Measurements from ENCODE around the gene SAMD5. TPM values are rescaled to one million over a fixed set of nuclear protein-coding genes. Genes with fewer than 3 reads are reported as not detected.

SAMD5 gene
- total and polyA plus RNA-seq, 2 of the 8 experiments (the other 6 are each of a cell fraction or from before 2014, with no cell fraction given), result 0.02 to 0.04 TPM

GRCh38 chr6:147538821-147539220, 30.3 kb downstream of the SAMD5 start (continued):
- TF ChIP-seq, protein P1, sequence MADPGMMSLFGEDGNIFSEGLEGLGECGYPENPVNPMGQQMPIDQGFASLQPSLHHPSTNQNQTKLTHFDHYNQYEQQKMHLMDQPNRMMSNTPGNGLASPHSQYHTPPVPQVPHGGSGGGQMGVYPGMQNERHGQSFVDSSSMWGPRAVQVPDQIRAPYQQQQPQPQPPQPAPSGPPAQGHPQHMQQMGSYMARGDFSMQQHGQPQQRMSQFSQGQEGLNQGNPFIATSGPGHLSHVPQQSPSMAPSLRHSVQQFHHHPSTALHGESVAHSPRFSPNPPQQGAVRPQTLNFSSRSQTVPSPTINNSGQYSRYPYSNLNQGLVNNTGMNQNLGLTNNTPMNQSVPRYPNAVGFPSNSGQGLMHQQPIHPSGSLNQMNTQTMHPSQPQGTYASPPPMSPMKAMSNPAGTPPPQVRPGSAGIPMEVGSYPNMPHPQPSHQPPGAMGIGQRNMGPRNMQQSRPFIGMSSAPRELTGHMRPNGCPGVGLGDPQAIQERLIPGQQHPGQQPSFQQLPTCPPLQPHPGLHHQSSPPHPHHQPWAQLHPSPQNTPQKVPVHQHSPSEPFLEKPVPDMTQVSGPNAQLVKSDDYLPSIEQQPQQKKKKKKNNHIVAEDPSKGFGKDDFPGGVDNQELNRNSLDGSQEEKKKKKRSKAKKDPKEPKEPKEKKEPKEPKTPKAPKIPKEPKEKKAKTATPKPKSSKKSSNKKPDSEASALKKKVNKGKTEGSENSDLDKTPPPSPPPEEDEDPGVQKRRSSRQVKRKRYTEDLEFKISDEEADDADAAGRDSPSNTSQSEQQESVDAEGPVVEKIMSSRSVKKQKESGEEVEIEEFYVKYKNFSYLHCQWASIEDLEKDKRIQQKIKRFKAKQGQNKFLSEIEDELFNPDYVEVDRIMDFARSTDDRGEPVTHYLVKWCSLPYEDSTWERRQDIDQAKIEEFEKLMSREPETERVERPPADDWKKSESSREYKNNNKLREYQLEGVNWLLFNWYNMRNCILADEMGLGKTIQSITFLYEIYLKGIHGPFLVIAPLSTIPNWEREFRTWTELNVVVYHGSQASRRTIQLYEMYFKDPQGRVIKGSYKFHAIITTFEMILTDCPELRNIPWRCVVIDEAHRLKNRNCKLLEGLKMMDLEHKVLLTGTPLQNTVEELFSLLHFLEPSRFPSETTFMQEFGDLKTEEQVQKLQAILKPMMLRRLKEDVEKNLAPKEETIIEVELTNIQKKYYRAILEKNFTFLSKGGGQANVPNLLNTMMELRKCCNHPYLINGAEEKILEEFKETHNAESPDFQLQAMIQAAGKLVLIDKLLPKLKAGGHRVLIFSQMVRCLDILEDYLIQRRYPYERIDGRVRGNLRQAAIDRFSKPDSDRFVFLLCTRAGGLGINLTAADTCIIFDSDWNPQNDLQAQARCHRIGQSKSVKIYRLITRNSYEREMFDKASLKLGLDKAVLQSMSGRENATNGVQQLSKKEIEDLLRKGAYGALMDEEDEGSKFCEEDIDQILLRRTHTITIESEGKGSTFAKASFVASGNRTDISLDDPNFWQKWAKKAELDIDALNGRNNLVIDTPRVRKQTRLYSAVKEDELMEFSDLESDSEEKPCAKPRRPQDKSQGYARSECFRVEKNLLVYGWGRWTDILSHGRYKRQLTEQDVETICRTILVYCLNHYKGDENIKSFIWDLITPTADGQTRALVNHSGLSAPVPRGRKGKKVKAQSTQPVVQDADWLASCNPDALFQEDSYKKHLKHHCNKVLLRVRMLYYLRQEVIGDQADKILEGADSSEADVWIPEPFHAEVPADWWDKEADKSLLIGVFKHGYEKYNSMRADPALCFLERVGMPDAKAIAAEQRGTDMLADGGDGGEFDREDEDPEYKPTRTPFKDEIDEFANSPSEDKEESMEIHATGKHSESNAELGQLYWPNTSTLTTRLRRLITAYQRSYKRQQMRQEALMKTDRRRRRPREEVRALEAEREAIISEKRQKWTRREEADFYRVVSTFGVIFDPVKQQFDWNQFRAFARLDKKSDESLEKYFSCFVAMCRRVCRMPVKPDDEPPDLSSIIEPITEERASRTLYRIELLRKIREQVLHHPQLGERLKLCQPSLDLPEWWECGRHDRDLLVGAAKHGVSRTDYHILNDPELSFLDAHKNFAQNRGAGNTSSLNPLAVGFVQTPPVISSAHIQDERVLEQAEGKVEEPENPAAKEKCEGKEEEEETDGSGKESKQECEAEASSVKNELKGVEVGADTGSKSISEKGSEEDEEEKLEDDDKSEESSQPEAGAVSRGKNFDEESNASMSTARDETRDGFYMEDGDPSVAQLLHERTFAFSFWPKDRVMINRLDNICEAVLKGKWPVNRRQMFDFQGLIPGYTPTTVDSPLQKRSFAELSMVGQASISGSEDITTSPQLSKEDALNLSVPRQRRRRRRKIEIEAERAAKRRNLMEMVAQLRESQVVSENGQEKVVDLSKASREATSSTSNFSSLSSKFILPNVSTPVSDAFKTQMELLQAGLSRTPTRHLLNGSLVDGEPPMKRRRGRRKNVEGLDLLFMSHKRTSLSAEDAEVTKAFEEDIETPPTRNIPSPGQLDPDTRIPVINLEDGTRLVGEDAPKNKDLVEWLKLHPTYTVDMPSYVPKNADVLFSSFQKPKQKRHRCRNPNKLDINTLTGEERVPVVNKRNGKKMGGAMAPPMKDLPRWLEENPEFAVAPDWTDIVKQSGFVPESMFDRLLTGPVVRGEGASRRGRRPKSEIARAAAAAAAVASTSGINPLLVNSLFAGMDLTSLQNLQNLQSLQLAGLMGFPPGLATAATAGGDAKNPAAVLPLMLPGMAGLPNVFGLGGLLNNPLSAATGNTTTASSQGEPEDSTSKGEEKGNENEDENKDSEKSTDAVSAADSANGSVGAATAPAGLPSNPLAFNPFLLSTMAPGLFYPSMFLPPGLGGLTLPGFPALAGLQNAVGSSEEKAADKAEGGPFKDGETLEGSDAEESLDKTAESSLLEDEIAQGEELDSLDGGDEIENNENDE (IDR thresholded peaks at IDR 0.05; ENCODE audit: insufficient replicate concordance, low read length), result no peak
- TF ChIP-seq JUND (IDR thresholded peaks at IDR 0.05; ENCODE audit: low read length), result no peak
- no peak for TF ChIP-seq GTF2F1 (IDR thresholded peaks at IDR 0.05; ENCODE audit: borderline replicate concordance, low read depth, low read length)
- TF ChIP-seq BACH1 (IDR thresholded peaks at IDR 0.05; ENCODE audit: low read length), result no peak
- no peak for TF ChIP-seq NRF1 (IDR thresholded peaks at IDR 0.05; ENCODE audit: low read depth, low read length)
- no peak for TF ChIP-seq POLR2AphosphoS5 (IDR thresholded peaks at IDR 0.05; ENCODE audit: low read depth, low read length)
- TF ChIP-seq EZH2 (IDR thresholded peaks at IDR 0.05; ENCODE audit: low read depth, low read length, severe bottlenecking), result no peak
- no peak for TF ChIP-seq SP4 (IDR thresholded peaks at IDR 0.05; ENCODE audit: low read length)
- TF ChIP-seq SIRT6 (IDR thresholded peaks at IDR 0.05; ENCODE audit: low read length), result no peak
- TF ChIP-seq KDM5A (IDR thresholded peaks at IDR 0.05; ENCODE audit: low read length), result no peak

Measured in H1 (cell line).